AG10803 (cell line): ENCODE results near the gene ISLR2.

ENCODE experiments used
- DNase-seq: peaks from one replicate; pipeline ENCODE4 v3.0.0; 2010; ENCODE audit warnings: low read depth
- H3K4me3 ChIP-seq: 2 replicates; pipeline ENCODE4 v1.5.1; 2011; ENCODE audit warnings: mild to moderate bottlenecking, low read length, control low read depth
- CTCF ChIP-seq: conservative IDR thresholded peaks from 2 replicates; pipeline ENCODE4 v1.5.1; 2011; ENCODE audit warnings: mild to moderate bottlenecking, low read length, control low read depth, inconsistent platforms

Gene ISLR2

DNA sequence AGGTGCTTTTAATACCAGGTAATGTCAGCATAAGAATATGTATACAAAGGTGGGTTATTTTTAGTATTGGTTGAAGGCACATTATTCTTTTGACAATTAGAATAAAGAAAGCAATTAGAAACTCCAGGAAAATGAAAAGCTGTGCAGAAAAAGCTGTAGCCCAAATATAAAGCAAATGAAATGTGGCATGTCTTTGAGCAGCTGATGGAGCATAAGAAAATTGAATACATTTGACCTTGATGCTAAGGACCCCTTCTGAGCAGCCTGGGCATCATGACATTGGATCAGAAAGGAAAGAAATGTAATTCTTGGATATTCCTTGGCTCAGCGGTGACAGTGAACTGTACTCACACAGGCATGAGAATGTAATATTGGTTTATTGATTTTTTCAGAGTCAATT is 35.1 kb downstream of the ISLR2 start:
- TF ChIP-seq CTCF = no peak
- no peak overlapping the region for H3K4me3 ChIP-seq
- no peak for DNase-seq

DNA sequence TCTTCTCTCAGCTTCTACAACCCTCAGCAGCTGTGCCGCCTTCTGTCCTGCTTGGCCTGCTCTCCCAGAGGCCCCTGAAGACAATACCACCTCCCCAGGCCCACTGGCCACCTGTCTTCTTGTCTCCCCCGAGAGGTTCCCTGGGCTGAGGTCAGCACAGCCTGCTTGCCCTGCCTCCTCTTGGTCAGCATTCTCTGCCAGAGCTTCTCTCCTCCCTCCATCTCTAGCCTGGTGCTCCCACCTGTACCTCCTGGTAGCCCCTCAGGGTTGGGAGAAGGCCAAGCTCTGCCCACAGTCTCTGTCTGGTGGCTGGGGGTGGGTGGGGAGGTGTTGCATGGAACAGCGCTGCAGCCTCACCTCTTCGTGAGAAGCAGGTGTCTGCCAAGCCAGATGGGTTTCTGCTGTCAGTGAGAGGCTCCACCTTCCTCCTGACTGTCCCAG is 37.5 kb downstream of the ISLR2 start:
- no peak overlapping the region for H3K4me3 ChIP-seq
- TF ChIP-seq CTCF = no peak
- no peak for DNase-seq

GRCh38 chr15:74168711-74169126 is 38.3 kb downstream of the ISLR2 start:
- no peak for TF ChIP-seq CTCF

GRCh38 chr15:74170071-74170844 is 39.9 kb downstream of the ISLR2 start:
- no peak for TF ChIP-seq CTCF

More at GRCh38 chr15:74168711-74169126, 38.3 kb downstream of the ISLR2 start:
- DNase-seq = no peak
- H3K4me3 ChIP-seq = no peak overlapping the region

DNA sequence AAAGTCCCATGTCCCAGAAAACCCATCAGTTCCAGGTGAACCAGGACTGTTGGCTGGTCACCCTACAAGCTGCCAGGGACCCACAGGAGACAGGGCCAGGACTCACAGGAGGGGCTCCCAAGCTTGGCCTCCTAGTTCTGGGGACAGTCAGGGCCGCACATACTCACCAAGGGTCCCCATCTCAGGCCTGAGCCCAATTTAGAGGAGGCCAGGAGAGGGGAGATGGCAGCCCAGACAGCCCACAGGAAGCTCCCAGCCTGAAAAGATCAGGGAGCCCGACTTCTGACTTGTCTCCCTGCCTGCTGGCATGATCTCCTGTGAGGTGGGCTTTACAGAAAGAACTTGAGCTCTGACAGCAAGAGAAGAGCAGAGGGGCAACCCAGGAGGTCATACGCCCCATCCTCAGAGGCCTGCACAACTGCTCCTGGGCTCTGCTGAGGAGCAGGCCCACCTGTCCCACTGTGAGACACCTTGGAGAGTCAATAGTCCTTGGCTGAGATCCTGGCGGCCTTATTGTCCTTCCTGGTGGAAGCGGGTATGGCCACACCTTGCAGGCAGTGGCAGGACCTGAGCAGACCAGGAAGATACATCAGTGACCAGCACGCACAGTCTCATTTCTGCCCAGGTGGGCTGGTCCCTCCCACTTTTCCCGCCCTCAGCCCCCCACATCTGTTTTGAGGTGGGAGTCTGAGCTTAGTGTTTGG is 40.6 kb downstream of the ISLR2 start:
- no peak overlapping the region for H3K4me3 ChIP-seq
- no peak for TF ChIP-seq CTCF
- no peak for DNase-seq

More at GRCh38 chr15:74170071-74170844, 39.9 kb downstream of the ISLR2 start:
- DNase-seq = no peak
- no peak overlapping the region for H3K4me3 ChIP-seq

DNA sequence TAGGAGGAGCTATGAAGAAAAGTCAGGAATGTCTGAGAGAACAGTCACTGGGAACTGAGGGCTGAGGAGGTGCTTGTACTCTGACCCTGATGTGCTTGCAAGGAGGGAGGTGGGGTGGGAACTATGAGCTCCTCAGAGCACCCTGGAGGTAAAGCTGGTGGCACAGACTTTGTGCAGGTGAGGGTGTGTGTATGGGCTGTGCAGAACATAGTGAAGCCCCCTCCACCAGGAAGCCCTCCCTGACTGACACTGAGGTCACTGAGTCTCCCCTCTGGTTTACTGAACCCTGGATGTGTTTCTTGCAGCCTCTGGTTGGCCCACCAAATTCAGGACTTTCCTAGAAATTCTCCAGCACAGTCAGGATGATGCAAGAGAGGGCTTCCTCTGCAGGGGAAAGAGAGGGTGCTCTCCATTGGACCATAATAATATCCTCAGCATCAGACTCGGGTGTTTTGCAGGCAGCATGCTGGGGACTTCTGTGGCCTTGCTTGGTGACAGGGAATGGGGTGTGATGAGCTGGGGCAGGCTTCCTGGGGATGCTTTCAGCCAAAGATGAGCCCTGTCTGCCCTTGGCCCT is 41.7 kb downstream of the ISLR2 start:
- no peak overlapping the region for H3K4me3 ChIP-seq
- no peak for DNase-seq
- no peak for TF ChIP-seq CTCF
